ENCODE measurements around the gene ANKLE2.
A peak's percentile ranks its signal among the peaks of the same experiment; 100 is the strongest.
"Not testable (repeated sequence)": the region's sequence is repeated elsewhere in the genome, so short reads cannot be mapped to it uniquely, and the experiment has no call there.

Gene ANKLE2

GRCh38 chr12:132761032-132761920, at the start of gene ANKLE2:
Gene ANKLE2, minus strand, starts transcription at chr12:132761832. Its CDS starts 34 bp downstream, at chr12:132761798.
- DNase-seq (ENCODE audit: low read depth in 2 of 2) = peak; percentile 31 to 60

GRCh38 chr12:132809391-132809790, 47.8 kb upstream of the ANKLE2 start:
- DNase-seq (ENCODE audit: low read depth in 2 of 2) = not testable (repeated sequence)

DNA sequence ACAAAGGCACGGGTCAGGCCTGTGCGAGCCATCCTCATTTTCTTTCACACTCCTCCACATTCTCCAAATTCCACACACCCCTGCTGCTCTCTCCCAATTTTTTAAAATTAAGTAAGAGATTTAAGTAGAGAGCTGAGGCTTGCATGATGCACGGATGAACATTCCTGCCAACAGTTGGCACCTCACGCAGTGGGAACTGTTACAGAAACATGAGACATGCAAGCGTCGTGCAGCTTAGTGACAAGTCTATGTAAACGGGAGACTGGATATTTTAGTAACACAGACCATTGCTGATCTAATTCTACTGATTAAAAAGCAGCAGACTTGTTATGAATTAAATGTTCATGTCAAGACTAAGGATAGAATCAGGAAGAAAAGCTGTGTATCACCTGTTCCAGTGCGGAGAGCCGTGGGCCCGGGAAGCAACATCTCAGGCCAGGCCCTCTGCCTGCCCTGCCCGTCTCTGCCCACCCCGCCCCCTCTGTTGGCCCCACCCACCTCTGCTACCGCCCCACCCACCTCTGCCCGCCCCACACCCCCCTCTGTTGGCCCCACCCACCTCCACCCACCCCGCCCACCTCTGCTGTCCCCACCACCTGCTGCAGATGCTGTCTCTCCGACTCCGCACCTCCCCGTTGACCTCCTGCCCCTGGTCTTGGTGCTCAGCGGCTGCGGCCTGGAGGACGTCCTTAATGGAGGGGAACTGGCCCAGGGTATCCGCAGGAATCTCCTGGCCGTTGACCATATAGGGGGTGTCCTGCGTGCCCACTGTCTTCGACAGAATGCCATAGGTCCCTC, 45.9 kb upstream of the ANKLE2 start:
- no peak for DNase-seq (ENCODE audit: low read depth in 2 of 2)

- DNase-seq (ENCODE audit: low read depth in 2 of 2) = no peak
Observed at GRCh38 chr12:132806857-132807256, 45.2 kb upstream of the ANKLE2 start.

DNA sequence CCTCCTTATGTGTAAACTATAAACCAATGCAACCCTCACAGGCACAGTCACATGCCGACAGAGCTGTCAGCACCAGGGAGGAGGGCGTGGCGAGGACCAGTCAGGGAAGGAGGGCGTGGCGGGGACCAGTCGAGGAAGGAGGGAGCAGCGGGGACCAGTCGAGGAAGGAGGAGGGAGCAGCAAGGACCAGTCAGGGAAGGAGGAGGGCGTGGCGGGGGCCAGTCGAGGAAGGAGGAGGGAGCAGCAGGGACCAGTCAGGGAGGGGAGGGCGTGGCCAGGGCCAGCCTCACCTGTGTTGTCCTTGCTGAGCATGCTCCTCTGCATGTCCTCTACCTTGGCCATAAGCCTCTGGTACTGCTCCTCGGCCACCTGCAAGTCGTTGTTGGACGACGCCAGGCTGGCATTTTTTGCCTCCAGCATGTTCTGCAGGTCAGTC, 42.8 kb upstream of the ANKLE2 start:
- no peak for DNase-seq (ENCODE audit: low read depth in 2 of 2)

- no peak for DNase-seq (ENCODE audit: low read depth in 2 of 2)
Observed at GRCh38 chr12:132803888-132804287, 42.3 kb upstream of the ANKLE2 start.

DNA sequence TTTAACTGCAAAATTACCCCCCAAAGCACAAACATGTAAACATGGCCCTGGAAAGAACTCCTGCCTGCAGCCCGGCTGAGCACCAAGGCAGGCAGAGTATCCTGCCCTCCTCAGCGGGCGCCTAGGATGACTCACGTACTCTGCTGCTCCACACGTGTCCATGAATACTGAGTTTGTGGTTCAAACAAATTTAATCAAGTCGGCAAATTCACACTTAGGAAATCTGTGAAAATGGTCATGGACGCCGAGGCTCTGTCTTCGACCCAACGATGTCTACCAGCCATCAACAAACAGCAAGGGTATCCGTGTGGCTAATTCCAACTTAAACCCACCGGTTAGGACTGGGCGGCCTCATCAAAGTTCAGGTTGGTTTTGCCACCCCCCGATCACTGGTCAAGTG, 41.5 kb upstream of the ANKLE2 start:
- DNase-seq (ENCODE audit: low read depth in 2 of 2) = no peak

- no peak for DNase-seq (ENCODE audit: low read depth in 2 of 2)
Observed at GRCh38 chr12:132801741-132802140, 40.1 kb upstream of the ANKLE2 start.

DNA sequence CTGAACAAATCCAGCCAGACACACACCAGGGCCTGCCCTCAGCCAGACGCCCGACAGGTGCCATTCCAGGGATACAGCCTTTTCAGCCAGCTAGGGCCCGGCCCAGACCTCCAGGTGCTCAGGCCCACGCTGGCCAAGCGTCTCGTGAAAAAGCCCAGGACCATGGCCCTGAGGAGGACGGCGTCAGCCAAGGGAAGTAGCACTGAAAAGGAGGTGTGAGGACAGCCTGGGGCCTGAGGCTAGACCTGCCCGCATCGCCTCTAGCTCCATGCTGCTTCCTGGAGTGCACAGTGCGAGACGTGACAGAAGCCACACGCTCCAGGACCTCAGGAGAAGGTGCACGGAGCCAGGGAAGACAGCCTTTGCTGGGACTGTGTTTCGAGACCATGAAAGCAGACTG, 37.2 kb upstream of the ANKLE2 start:
- no peak for DNase-seq (ENCODE audit: low read depth in 2 of 2)

DNA sequence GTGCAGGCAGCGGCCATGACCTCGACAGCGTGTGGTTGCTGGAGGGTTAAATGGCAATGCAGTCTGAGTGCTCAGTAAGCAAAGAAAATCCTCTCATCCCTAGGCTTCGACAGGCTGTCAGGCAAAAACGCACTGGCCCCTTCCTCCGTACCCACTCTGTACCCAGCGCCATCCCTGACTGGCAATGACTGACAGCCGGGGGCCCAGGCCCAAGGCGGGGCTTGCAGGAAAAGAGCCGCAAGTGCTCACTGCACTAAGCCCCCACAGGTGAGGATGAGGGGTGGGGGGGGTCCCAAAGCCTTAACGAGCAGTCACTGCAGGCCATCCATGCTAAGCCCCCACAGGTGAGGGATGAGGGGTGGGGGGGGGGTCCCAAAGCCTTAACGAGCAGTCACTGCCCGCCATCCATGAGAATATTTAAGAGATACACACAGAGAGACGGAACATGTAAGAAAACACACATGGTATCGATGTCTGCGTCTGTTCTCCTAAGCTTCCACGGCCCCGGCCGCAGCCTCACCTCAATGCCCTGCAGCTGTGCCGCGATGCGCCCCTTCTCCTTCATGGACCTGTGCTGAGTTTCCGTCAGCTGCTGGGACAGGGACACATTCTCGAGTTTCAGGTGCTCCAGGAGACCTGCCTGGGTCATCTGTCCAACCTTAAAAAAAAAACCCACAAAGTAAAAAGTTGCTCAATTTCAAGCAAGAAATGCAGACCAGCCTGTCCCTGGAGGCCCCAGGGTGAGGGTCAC, 36.4 kb upstream of the ANKLE2 start:
- DNase-seq (ENCODE audit: low read depth in 2 of 2) = no peak

GRCh38 chr12:132795847-132796246, 34.2 kb upstream of the ANKLE2 start:
- DNase-seq (ENCODE audit: low read depth in 2 of 2) = no peak

DNA sequence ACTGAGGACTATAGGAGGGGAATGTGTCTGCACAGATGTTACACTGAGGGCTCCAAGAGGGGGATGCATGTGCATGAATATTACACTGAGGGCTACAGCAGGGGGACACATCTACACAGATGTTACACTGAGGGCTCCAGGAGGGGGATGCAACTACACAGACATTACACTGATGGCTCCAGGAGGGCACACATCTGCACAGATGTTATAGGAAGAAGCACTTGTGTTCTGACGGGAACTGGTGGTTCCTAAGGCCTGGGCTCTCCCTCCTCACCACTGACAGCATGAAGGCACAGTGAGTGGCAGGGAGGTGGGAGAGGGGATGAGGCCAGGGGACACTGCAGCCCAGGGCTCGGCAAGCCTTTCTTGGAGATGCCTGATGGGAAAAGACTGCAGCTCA, 30.3 kb upstream of the ANKLE2 start:
- not testable (repeated sequence) for DNase-seq (ENCODE audit: low read depth in 2 of 2)

DNA sequence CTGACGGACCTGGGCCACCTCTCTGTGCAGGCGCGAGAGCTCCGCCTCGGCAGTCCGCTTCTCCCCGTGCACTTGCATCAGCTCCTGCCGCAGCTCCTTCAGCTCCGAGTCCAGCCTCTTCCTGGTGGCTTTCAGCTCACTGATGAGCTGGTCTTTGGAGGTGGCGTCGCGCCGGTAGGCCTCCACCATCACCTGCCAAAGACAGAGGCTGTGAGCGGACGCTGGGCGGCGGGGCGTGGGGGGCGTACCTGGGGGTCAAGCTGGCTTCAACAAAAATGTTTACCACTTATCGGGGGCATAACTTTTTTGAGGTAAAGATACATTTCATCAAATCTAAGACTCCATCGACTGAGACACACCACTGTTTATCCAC, 27.5 kb upstream of the ANKLE2 start:
- no peak for DNase-seq (ENCODE audit: low read depth in 2 of 2)

- DNase-seq (ENCODE audit: low read depth in 2 of 2) = no peak
Observed at GRCh38 chr12:132788375-132789098, 26.9 kb upstream of the ANKLE2 start.

DNA sequence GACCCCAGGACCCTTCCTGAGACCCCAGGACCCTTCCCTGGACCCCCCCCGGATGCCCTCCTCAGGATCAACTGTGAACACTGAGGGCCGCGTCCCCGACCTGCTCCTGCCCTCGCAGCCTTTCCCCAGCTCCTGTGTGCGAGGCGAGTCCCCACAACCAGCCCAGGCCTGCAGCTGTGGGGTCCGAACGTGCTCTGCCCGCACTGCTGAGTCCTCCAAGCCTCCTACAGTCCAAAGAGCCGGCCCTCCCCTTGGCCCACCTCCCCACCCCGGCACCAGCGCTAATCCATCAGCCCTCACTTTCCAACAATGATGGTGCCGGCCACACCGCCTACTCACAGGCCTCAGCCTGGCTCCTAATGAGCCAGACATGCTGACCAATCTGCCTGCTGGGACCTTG, 26.2 kb upstream of the ANKLE2 start:
- DNase-seq (ENCODE audit: low read depth in 2 of 2) = no peak

DNA sequence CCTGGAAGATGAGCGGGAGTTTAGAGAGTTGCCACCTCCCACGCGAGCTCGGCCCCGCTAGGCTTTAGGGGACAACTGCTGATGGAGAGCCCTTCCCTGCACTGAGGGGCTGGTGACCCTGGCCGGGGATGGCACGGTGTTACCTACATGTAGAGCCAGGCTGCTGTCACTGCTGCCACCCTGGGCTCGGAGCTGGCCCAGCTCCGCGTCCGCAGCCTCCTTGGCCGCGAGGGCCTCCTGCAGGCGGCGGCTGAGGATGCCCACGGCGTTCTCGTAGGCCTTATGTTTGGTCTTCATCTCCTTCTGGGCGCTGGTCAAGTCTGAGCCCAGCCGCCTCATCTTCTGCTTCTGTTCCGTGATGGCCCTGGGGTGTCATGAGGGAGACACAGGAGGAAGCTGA, 24.6 kb upstream of the ANKLE2 start:
- DNase-seq (ENCODE audit: low read depth in 2 of 2) = no peak

DNA sequence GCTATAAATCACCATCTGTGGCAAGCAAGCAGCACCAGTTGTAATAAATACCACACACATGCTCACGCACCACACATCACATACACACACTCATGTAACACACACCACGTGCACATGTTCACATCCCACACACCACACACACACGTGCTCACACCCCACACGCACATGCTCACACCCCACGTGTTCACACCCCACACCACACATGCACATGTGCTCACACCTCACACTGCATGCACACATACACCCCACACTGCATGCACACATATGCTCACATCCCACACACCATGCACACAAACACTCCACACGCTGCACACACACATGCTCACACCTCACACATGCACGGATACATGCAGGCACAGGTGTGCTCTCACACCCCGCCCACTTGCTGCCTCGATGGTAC, 22.9 kb upstream of the ANKLE2 start:
- DNase-seq (ENCODE audit: low read depth in 2 of 2) = no peak

DNA sequence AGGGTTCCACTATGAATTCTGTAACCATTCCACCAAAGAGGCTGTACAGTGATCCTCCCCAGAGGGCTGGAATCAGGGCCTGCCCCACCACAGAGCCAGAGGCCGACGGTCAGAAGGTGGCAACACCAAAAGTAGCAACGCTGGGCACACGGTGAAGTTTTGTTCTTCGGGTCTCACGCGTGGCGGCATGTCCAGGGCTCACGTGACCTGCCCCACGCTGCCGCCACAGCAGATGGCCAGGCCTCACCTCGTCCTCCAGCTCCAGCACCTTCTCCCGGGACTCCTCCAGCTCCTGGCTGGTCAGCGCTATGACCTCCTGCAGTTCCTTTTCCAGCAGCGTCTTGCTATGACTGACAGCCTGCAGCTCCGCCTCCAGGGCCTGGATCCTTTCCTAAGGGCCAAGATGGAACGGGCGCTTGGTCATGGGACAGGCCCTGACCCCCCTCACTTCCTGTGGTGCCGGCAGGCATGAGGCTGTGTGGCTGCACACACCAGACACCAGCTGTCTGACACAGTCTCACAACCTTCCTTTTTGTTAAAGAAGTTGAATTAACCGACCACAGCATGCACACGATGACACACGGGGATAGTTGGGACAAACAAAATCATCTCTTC, 22.4 kb upstream of the ANKLE2 start:
- DNase-seq (ENCODE audit: low read depth in 2 of 2) = no peak

- no peak for DNase-seq (ENCODE audit: low read depth in 2 of 2)
Observed at GRCh38 chr12:132781938-132782337, 20.3 kb upstream of the ANKLE2 start.

- DNase-seq (ENCODE audit: low read depth in 2 of 2) = no peak
Observed at GRCh38 chr12:132779781-132780353, 18.2 kb upstream of the ANKLE2 start.

- DNase-seq (ENCODE audit: low read depth in 2 of 2) = no peak
Observed at GRCh38 chr12:132777614-132778013, 16.0 kb upstream of the ANKLE2 start.

Measured in activated CD8-positive, alpha-beta memory T cell treated with anti-CD3 and anti-CD28 coated beads for 4 hours (primary cell).